GM12878 (cell line): ENCODE data around the gene C16orf78. TPM values are rescaled to one million over a fixed set of nuclear protein-coding genes. Genes with fewer than 3 reads are reported as not detected.

ENCODE experiments used
- ATAC-seq: fragments of 200-7000 bp; cut with Tn5 transposase; 3 replicates; pipeline ENCODE4 v1.9.1; 2020; ENCODE audit warnings: mild to moderate bottlenecking, moderate library complexity
- BruUV-seq: library from RNA; stranded (reverse); fragments of 400-500 nt; replicated peaks from 2 replicates; lab custom pipeline; 2021; lab: Mats Ljungman, UMichigan
- CTCF ChIA-PET: fragments of 300-600 bp; sonication (Branson Sonifier 250); formaldehyde crosslinking; extraction: SDS; loops from one replicate; lab custom pipeline; 2021; ENCODE audit warnings: inconsistent platforms; lab: Yijun Ruan, JAX
- POLR2A ChIA-PET: fragments of 350-600 bp; formaldehyde crosslinking; extraction: SDS; loops from one replicate; lab custom pipeline; 2021; ENCODE audit warnings: inconsistent platforms; lab: Charles Lee
- RAD21 ChIA-PET: fragments of 300-600 bp; sonication (Branson Sonifier 250); formaldehyde crosslinking; loops from one replicate; lab custom pipeline; 2023; ENCODE audit warnings: antibody characterized with exemption; ENCODE audit not compliant: unreplicated experiment; lab: Charles Lee
- SMC1A ChIA-PET: fragments of 300-600 bp; sonication (Branson Sonifier 250); formaldehyde crosslinking; loops from one replicate; lab custom pipeline; 2023; ENCODE audit not compliant: unreplicated experiment, uncharacterized antibody; lab: Charles Lee
- DNase-seq: peaks from one replicate; pipeline ENCODE4 v3.0.0-alpha.2; 2011; ENCODE audit warnings: low read depth, low spot score
- FAIRE-seq: peaks from 3 replicates; lab custom pipeline; 2011; peaks lifted over from hg19 to GRCh38; lab: Jason Lieb, UNC
- H2AFZ ChIP-seq: 2 replicates; pipeline ENCODE4 v1.6.0; 2011; ENCODE audit warnings: low read depth, low read length, control low read depth; ENCODE audit not compliant: control insufficient read depth
- H3K27ac ChIP-seq: 2 replicates; pipeline ENCODE4 v1.5.1; 2011; ENCODE audit warnings: control low read depth; ENCODE audit not compliant: control insufficient read depth, insufficient read depth
- H3K27me3 ChIP-seq, 2 experiments: replicated peaks in 1 of 2; 2 replicates each; pipeline versions ENCODE4 v1.6.0 to v1.6.1; 2011; ENCODE audit warnings: low read length in 1 of 2; ENCODE audit not compliant: control insufficient read depth in 2 of 2, insufficient read depth in 2 of 2
- H3K36me3 ChIP-seq, 2 experiments: 2 replicates each; pipeline ENCODE4 v1.5.1; 2011; ENCODE audit warnings: low read length in 1 of 2; ENCODE audit not compliant: control insufficient read depth in 2 of 2, insufficient read depth in 2 of 2
- H3K4me1 ChIP-seq: 2 replicates; pipeline ENCODE4 v1.6.1; 2011; ENCODE audit warnings: mild to moderate bottlenecking, low read length, moderate library complexity, mixed read lengths; ENCODE audit not compliant: control insufficient read depth, insufficient read depth
- H3K4me2 ChIP-seq: 2 replicates; pipeline ENCODE4 v1.6.0; 2011; ENCODE audit warnings: control low read depth; ENCODE audit not compliant: control insufficient read depth, insufficient read depth
- H3K4me3 ChIP-seq: fragments of 200-600 bp; sonication (generic); 2 replicates; pipeline ENCODE4 v1.5.1; 2016
- H3K79me2 ChIP-seq: 2 replicates; pipeline ENCODE4 v1.6.0; 2011; ENCODE audit warnings: low read length; ENCODE audit not compliant: control insufficient read depth, insufficient read depth
- H3K9ac ChIP-seq: 2 replicates; pipeline ENCODE4 v1.8.0; 2011; ENCODE audit warnings: low read length, control low read depth, mixed read lengths; ENCODE audit not compliant: control insufficient read depth, insufficient read depth
- H3K9me3 ChIP-seq: replicated peaks from 3 replicates; pipeline ENCODE4 v1.5.1; 2011; ENCODE audit warnings: mild to moderate bottlenecking, low read length; ENCODE audit not compliant: control insufficient read depth, insufficient read depth
- H4K20me1 ChIP-seq: 2 replicates; pipeline ENCODE4 v1.6.0; 2011; ENCODE audit not compliant: control insufficient read depth, insufficient read depth
- BMI1 ChIP-seq: fragments of 450-650 bp; IDR thresholded peaks from 2 replicates; pipeline ENCODE4 v1.6.1; 2016; ENCODE audit warnings: mild to moderate bottlenecking, moderate library complexity, borderline replicate concordance
- CEBPZ ChIP-seq: fragments of 150-350 bp; IDR thresholded peaks from 2 replicates; pipeline ENCODE4 v1.6.1; 2016; ENCODE audit warnings: low read depth, low read length
- IKZF1 ChIP-seq: fragments of 450-650 bp; conservative IDR thresholded peaks from 2 replicates; pipeline ENCODE4 v1.6.1; 2017; ENCODE audit warnings: antibody characterized with exemption, mild to moderate bottlenecking
- MYB ChIP-seq: fragments of 150-350 bp; IDR thresholded peaks from 2 replicates; pipeline ENCODE4 v1.6.1; 2014; ENCODE audit warnings: mild to moderate bottlenecking, low read depth, low read length, borderline replicate concordance
- RAD51 ChIP-seq: fragments of 450-650 bp; IDR thresholded peaks from 2 replicates; pipeline ENCODE4 v1.6.1; 2016; ENCODE audit warnings: moderate library complexity, mild to moderate bottlenecking, inconsistent platforms
- SUZ12 ChIP-seq: fragments of 200-600 bp; sonication (generic); IDR thresholded peaks from one replicate; pipeline ENCODE4 v1.6.1; 2018; ENCODE audit warnings: antibody characterized with exemption, mild to moderate bottlenecking; ENCODE audit not compliant: unreplicated experiment
- ZBTB11 ChIP-seq: fragments of 450-650 bp; formaldehyde crosslinking; IDR thresholded peaks from 2 replicates; pipeline ENCODE4 v1.5.0; 2022; ENCODE audit warnings: mild to moderate bottlenecking, missing genetic modification characterization
- WGBS: methylation state at CpG from one replicate; pipeline ENCODE4 v1.1.6; 2016; ENCODE audit warnings: low lambda C conversion rate; ENCODE audit not compliant: insufficient replicate concordance, insufficient coverage; ENCODE audit errors: missing lambda C conversion rate; 5-methylcytosine and 5-hydroxymethylcytosine counted together
- in situ Hi-C: fragments of 300-500 bp; cut with MboI; formaldehyde crosslinking; loops from 9 replicates; pipeline ENCODE4 v1.14.3; 2018; ENCODE audit warnings: mixed read lengths
- intact Hi-C: fragments of 100-400 bp; cut with micrococcal nuclease; formaldehyde crosslinking; loops from one replicate; pipeline ENCODE4 v1.14.2; 2022; ENCODE audit not compliant: unreplicated experiment
- polyA plus RNA-seq, 11 experiments: library from polyadenylated mRNA; depleted of rRNA in 4 of 11; unstranded in 6 of 11; stranded (reverse) in 5 of 11; fragments of >200 nt; fragmentation: Nextera tagmentation in 4 of 11; fragmentation: Illumina TruSeq in 1 of 11; extraction: Ambion mirVana in 4 of 11; extraction: Trizol in 1 of 11; gene quantifications; 1 replicate in 1 of 11; 2 replicates in 10 of 11; pipeline versions ENCODE4 v1.2.1 to v1.2.3, GENCODE V29; 2011 to 2016; ENCODE audit warnings: inconsistent platforms in 2 of 11, missing spikeins in 2 of 11, low read depth in 1 of 11
- total RNA-seq, 4 experiments: library from RNA; depleted of rRNA in 3 of 4; stranded (reverse); fragments of >200 nt in 3 of 4; fragmentation: Illumina TruSeq in 1 of 4; extraction: Trizol in 1 of 4; gene quantifications; 2 replicates each; pipeline versions ENCODE4 v1.2.1 to v1.2.3, GENCODE V29; 2013 to 2021

The C16orf78 gene
- total and polyA plus RNA-seq, 10 of the 15 experiments (the other 5 are each of a cell fraction or from before 2014, with no cell fraction given), result not detected

- Histone ChIP-seq H3K4me3 (no peak overlapping the region), H3K4me2 (no peak overlapping the region), H3K4me1 (no peaks in the 10 kb centered on the region), H3K27ac (no peak overlapping the region), H3K27me3 (no peaks in the 10 kb centered on the region; a peak in 1 of 4 replicates), H4K20me1 (no peaks in the 10 kb centered on the region), H3K9me3 (no peaks in the 10 kb centered on the region), H3K79me2 (no peaks in the 10 kb centered on the region), H2AFZ (no peak overlapping the region), H3K9ac (no peak overlapping the region), H3K36me3 (no peaks in the 10 kb centered on the region)
- intact Hi-C loops (no loop called here), in situ Hi-C loops (no loop called here)
- DNase-seq (no peak), FAIRE-seq (no peak), ATAC-seq (no peak)
- ChIA-PET POLR2A (no interaction called here), RAD21 (no interaction called here), SMC1A (no interaction called here), CTCF (no interaction called here)
- TF ChIP-seq BMI1 (no peak), SUZ12 (no peak), MYB (no peak), IKZF1 (no peak)
- 59% methylated on average over 7 of the region's 7 CpGs for WGBS
- BruUV-seq, result no TSS peak
These were observed 3.7 kb downstream of the C16orf78 start for GRCh38 chr16:49377196-49377755.

- ChIA-PET SMC1A (no interaction called here), CTCF (no interaction called here), RAD21 (no interaction called here), POLR2A (no interaction called here)
- Histone ChIP-seq H4K20me1 (no peaks in the 10 kb centered on the region), H3K9me3 (no peaks in the 10 kb centered on the region; the same call in 2 of the 3 replicates), H3K27ac (no peak overlapping the region), H3K36me3 (no peaks in the 10 kb centered on the region), H2AFZ (no peak overlapping the region), H3K4me2 (no peak overlapping the region), H3K4me1 (no peaks in the 10 kb centered on the region), H3K79me2 (no peaks in the 10 kb centered on the region), H3K9ac (no peak overlapping the region), H3K27me3 (no peaks in the 10 kb centered on the region; a peak in 1 of 4 replicates), H3K4me3 (no peak overlapping the region)
- TF ChIP-seq CEBPZ (no peak), RAD51 (no peak), ZBTB11 (CRISPR knock-in tag) (no peak)
- BruUV-seq, result no TSS peak
- in situ Hi-C loops (no loop called here), intact Hi-C loops (no loop called here)
- FAIRE-seq (no peak), DNase-seq (no peak), ATAC-seq (no peak)
- WGBS, result 47% methylated on average over 11 of the region's 11 CpGs
These were observed 4.6 kb downstream of the C16orf78 start for GRCh38 chr16:49378238-49378637.
